Stimulated activated CD8-positive, alpha-beta memory T cell treated with anti-CD3 and anti-CD28 coated beads, Interleukin-4, amount 100 ng/mL, for 1 hour (primary cell): ENCODE results near the gene ARMH2.
"Not testable (repeated sequence)": the region's sequence is repeated elsewhere in the genome, so short reads cannot be mapped to it uniquely, and the experiment has no call there.

ENCODE experiments used
- DNase-seq, 2 donors: peaks; one replicate each; pipeline ENCODE4 v3.0.0-alpha.2; 2020; ENCODE audit warnings: low read depth in 2 of 2, low spot score in 1 of 2

ARMH2 gene

GRCh38 chr6:24765968-24766367, 32.7 kb downstream of the ARMH2 start:
- not testable (repeated sequence) for DNase-seq

DNA sequence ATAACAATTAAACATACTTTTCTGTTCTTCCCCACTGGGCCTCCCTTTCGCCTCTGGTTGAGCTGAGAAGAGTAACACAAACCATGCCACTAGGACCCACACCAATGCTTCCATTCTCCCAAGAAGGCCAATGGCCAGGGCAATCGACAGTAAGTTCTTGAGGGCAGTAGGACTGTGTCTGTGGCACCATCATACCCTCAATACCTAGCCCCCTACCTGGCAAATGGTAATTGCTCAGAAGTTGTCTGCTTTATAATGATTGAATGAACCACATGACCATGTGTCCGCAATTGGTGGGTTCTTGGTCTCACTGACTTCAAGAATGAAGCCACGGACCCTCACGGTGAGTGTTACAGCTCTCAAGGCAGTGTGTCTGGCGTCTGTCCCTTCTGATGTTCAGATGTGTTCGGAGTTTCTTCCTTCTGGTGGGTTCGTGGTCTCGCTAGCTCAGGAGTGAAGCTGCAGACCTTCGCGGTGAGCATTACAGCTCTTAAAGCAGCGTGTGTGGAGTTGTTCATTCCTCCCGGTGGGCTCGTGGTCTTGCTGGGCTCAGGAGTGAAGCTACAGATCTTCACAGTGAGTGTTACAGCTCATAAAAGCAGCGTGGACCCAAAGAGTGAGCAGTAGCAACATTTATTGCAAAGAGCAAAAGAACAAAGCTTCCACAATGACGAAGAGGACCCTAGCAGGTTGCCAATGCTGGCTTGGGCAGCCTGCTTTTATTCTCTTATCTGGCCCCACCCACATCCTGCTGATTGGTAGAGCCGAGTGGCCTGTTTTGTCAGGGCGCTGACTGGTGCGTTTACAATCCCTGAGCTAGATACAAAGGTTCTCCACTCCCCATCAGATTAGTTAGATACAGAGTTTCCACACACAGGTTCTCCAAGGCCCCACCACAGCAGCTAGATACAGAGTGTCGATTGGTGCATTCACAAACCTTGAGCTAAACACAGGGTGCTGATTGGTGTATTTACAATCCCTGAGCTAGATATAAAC, 33.6 kb downstream of the ARMH2 start:
- DNase-seq, result not testable (repeated sequence)

- no peak for DNase-seq
Observed at GRCh38 chr6:24763578-24763977, 35.1 kb downstream of the ARMH2 start.

- DNase-seq, result no peak
Observed at GRCh38 chr6:24761851-24762250, 36.9 kb downstream of the ARMH2 start.

DNA sequence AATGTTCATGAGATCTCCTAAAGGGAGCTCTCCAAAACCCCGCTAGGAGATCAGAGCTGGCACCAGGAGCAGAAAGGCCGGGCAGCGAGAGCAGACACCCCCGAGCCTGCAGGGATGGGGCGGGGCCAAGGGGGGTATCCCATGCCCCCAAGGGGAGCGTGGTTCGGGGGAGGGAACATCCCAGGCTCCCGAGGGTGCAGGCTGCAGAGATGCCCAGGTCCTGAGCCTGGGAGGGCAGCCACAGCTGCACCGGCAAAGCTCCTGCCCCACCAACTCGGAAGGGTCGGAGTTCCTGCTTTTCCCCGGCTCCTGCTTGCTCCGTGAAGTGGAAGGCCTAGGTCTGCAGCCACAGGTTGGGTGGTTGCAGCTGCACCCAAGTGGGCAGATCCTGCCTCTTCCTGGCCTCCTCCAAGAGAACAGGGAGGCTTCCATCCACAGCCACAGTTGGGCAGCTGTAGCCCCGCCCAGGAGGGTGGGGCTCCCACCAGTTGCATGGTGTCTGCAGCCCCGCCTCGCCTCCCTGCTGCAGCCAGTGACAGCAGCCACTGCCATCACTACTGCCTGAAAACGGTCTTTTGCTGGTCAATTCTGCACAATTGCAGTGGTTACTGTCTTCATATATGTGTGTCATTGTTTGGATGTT, 37.4 kb downstream of the ARMH2 start:
- DNase-seq, result no peak

DNA sequence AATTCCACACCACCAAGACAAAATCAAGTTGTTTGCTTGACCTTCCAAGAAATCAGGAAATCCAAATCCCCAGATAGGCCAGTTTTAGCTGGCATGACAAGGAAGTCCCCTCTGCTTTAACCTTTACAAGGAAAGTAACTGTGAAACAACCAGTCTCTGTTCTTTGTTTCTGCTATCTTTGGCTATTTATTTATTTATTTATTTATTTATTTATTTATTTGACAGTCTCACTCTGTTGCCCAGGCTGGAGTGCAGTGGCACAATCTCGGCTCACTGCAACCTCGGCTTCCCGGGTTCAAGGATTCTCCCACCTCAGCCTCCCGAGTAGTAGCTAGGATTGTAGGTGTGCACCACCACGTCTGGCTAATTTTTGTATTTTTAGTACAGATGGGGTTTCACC, 38.5 kb downstream of the ARMH2 start:
- DNase-seq, result no peak

DNA sequence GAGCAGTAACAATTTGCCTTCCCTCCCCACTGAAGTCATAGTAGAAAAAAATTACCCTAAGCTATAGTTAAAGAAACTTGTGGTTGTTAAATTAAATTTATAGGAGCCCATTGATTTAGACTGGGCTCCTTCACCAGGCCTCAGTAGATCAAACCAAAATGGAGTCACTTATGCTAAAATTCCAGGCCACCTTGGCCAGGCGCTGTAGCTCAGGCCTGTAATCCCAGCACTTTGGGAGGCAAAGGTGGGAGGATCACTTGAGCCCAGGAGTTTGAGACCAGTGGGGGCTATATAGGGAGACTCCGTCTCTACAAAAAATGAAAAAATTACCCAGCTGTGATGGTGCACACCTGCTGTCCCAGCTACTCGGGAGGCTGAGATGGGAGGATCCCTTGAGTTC, 39.0 kb downstream of the ARMH2 start:
- DNase-seq, result no peak

DNA sequence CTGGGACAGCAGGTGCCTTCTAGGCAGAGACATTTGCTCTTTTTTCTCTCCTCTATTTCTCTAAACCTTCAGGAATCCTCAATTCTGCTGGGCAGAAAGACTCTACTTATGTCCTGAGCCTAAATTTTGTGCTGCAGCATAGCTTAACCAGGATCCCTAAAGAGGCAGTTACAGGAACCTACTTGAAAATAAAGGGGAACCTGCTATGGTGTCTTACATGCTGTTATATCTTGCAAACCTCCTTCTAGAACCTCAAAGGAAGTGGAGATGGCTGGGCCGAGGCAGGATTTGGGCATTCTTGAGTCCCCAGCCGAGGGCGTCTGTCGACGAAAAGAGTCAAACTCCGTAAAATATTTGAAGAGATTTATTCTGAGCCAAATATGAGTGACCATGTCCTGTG, 41.1 kb downstream of the ARMH2 start:
- no peak for DNase-seq

DNA sequence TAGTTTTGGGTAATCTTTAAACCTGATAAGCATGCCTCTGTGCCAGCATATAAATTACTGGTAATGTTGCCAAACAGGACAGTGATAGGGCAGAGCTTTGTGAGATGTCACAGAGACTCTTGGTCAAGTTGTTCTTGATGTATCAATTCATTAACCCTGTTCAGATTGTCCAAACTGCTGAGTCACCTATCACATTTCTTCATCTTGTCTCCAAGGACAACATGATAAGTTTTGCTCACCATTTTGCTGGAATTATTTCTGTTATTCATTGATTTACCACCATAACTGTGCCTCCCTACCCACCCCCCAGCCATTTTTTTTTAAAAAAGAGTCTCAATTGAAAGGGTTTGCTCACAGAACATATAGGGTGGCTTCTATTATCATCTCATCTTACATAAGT, 43.4 kb downstream of the ARMH2 start:
- DNase-seq, result no peak

DNA sequence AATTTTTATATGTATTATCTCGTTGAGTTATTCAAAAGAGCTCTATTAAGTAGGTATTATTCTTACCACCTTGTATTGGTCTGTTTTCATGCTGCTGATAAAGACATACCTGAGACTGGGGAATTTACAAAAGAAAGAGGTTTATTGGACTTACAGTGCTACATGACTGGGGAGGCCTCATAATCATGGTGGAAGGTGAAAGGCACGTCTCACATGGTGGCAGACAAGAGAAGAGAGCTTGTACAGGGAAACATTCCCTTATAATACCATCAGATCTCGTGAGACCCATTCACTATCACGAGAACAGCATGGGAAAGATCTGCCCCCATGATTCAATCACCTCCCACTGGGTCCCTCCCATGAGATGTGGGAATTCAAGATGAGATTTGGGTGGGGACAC, 44.3 kb downstream of the ARMH2 start:
- DNase-seq, result not testable (repeated sequence)

DNA sequence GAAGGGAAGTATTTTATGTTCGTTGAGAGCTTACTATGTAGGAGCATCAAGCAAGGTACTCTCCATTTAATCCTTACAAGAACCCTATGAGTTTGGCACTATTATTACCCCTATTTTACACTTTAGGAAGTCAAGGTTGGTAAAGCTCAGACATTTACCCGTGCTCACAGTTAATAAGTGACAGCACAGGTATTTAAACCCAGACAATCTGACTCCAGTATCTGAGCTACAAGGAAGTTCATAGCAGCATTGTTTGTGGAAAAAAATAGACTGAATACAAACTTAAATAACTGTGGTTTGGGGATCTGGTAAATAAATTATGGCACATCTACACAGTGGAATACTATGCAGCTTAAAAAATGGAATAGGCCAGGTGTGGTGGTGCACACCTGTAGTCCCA, 45.2 kb downstream of the ARMH2 start:
- no peak for DNase-seq

- no peak for DNase-seq
Observed at GRCh38 chr6:24752917-24753492, 45.7 kb downstream of the ARMH2 start.

- no peak for DNase-seq
Observed at GRCh38 chr6:24752503-24752902, 46.2 kb downstream of the ARMH2 start.

DNA sequence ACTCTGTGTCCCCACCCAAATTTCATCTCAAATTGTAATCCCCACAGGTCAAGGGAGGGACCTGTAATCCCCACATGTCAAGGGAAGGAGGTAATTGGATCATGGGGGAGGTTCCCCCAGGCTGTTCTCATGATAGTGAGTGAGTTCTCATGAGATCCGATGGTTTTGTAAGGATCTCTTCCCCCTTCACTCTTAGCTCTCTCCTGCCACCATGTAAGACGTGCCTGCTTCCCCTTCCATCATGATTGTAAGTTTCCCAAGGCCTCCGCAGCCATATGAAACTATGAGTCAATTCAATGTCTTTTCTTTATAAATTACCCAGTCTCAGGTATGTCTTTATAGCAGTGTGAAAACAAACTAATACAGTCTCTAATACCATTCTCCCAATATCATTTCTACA, 47.8 kb downstream of the ARMH2 start:
- DNase-seq, result not testable (repeated sequence)

GRCh38 chr6:24749297-24749696, 49.4 kb downstream of the ARMH2 start:
- DNase-seq, result no peak
